Measurements from ENCODE around the gene HTR1E. TPM values are rescaled to one million over a fixed set of nuclear protein-coding genes. Genes with fewer than 3 reads are reported as not detected.
"Not testable (repeated sequence)": the region's sequence is repeated elsewhere in the genome, so short reads cannot be mapped to it uniquely, and the experiment has no call there.

Gene HTR1E
- total and polyA plus RNA-seq, 4 donors, result not detected

GRCh38 chr6:86916393-86916792 lies 20.9 kb upstream of the HTR1E start:
- no peak for ATAC-seq (ENCODE audit: insufficient read depth, low FRiP score)
- Histone ChIP-seq H3K36me3 (ENCODE audit: control insufficient read depth in 4 of 4, insufficient read depth in 4 of 4, low read length in 4 of 4) (no peaks in the 10 kb centered on the region), H3K9ac (ENCODE audit: insufficient read depth in 1 of 2, low read length in 2 of 2) (no peak overlapping the region), H3K4me3 (no peak overlapping the region), H3K9me3 (ENCODE audit: control insufficient read depth in 4 of 4, insufficient read depth in 3 of 4, low read length in 3 of 4) (no peaks in the 10 kb centered on the region), H3K27me3 (ENCODE audit: control insufficient read depth in 3 of 3, insufficient read depth in 3 of 3, low read length in 2 of 3) (no peaks in the 10 kb centered on the region), H3K4me1 (ENCODE audit: control insufficient read depth in 5 of 5, insufficient read depth in 5 of 5, low read length in 5 of 5) (no peaks in the 10 kb centered on the region), H3K27ac (ENCODE audit: low read depth in 1 of 2, low read length in 1 of 2) (no peak overlapping the region)
- 72 to 86% methylated on average over 2 of the region's 2 CpGs for WGBS, 2 donors
- no peak for TF ChIP-seq CTCF (IDR thresholded peaks at IDR 0.05; ENCODE audit: control extremely low read depth, extremely low read depth)
- no peak for DNase-seq

GRCh38 chr6:86927138-86927537 lies 10.2 kb upstream of the HTR1E start:
- H3K4me1 ChIP-seq (ENCODE audit: control insufficient read depth in 5 of 5, insufficient read depth in 5 of 5, low read length in 5 of 5); H3K9ac ChIP-seq (ENCODE audit: insufficient read depth in 1 of 2, low read length in 2 of 2); ATAC-seq (ENCODE audit: insufficient read depth, low FRiP score); H3K36me3 ChIP-seq (ENCODE audit: control insufficient read depth in 4 of 4, insufficient read depth in 4 of 4, low read length in 4 of 4); H3K4me3 ChIP-seq; H3K27me3 ChIP-seq (ENCODE audit: control insufficient read depth in 3 of 3, insufficient read depth in 3 of 3, low read length in 2 of 3); H3K27ac ChIP-seq (ENCODE audit: low read depth in 1 of 2, low read length in 1 of 2); DNase-seq; H3K9me3 ChIP-seq (ENCODE audit: control insufficient read depth in 4 of 4, insufficient read depth in 3 of 4, low read length in 3 of 4): not testable (repeated sequence)
- WGBS, 2 donors, result 93 to 95% methylated on average over 2 of the region's 2 CpGs

GRCh38 chr6:86927859-86928258 lies 9.5 kb upstream of the HTR1E start:
- not testable (repeated sequence) for ATAC-seq (ENCODE audit: insufficient read depth, low FRiP score); H3K36me3 ChIP-seq (ENCODE audit: control insufficient read depth in 4 of 4, insufficient read depth in 4 of 4, low read length in 4 of 4); H3K9ac ChIP-seq (ENCODE audit: insufficient read depth in 1 of 2, low read length in 2 of 2); H3K4me1 ChIP-seq (ENCODE audit: control insufficient read depth in 5 of 5, insufficient read depth in 5 of 5, low read length in 5 of 5); H3K4me3 ChIP-seq; H3K27ac ChIP-seq (ENCODE audit: low read depth in 1 of 2, low read length in 1 of 2); DNase-seq; H3K9me3 ChIP-seq (ENCODE audit: control insufficient read depth in 4 of 4, insufficient read depth in 3 of 4, low read length in 3 of 4); H3K27me3 ChIP-seq (ENCODE audit: control insufficient read depth in 3 of 3, insufficient read depth in 3 of 3, low read length in 2 of 3)
- 97% methylated on average over 11 of the region's 11 CpGs for WGBS, 2 donors

GRCh38 chr6:86934365-86934764 lies 3.0 kb upstream of the HTR1E start:
- no peaks in the 10 kb centered on the region for H3K9me3 ChIP-seq (ENCODE audit: control insufficient read depth in 4 of 4, insufficient read depth in 3 of 4, low read length in 3 of 4)
- ATAC-seq (ENCODE audit: insufficient read depth, low FRiP score), result no peak
- no peak for DNase-seq
- no peak overlapping the region for H3K9ac ChIP-seq (ENCODE audit: insufficient read depth in 1 of 2, low read length in 2 of 2)
- H3K36me3 ChIP-seq (ENCODE audit: control insufficient read depth in 4 of 4, insufficient read depth in 4 of 4, low read length in 4 of 4), result no peaks in the 10 kb centered on the region
- peaks cover 0 to 6% (median 0%) of the 10 kb centered on the region in 5 donors for H3K4me1 ChIP-seq (ENCODE audit: control insufficient read depth in 5 of 5, insufficient read depth in 5 of 5, low read length in 5 of 5)
- TF ChIP-seq CTCF (IDR thresholded peaks at IDR 0.05; ENCODE audit: control extremely low read depth, extremely low read depth), result no peak
- H3K27me3 ChIP-seq (ENCODE audit: control insufficient read depth in 3 of 3, insufficient read depth in 3 of 3, low read length in 2 of 3), result peaks cover 0 to 5% (median 5%) of the 10 kb centered on the region in 3 donors
- H3K27ac ChIP-seq (ENCODE audit: low read depth in 1 of 2, low read length in 1 of 2), result no peak overlapping the region
- H3K4me3 ChIP-seq, result no peak overlapping the region
- WGBS, 2 donors, result 82 to 100% methylated on average over 1 of the region's 1 CpG

GRCh38 chr6:86936834-86937218 lies 502 bp upstream of the HTR1E start:
- TF ChIP-seq CTCF (IDR thresholded peaks at IDR 0.05; ENCODE audit: control extremely low read depth, extremely low read depth), result no peak
- WGBS, 2 donors, result 5 to 6% methylated on average over 12 of the region's 12 CpGs
- H3K4me1 ChIP-seq (ENCODE audit: control insufficient read depth in 5 of 5, insufficient read depth in 5 of 5, low read length in 5 of 5), result peaks cover 0 to 6% (median 0%) of the 10 kb centered on the region in 5 donors
- peak overlapping the region in 1 of 2 donors; percentile 76 for H3K9ac ChIP-seq (ENCODE audit: insufficient read depth in 1 of 2, low read length in 2 of 2)
- H3K9me3 ChIP-seq (ENCODE audit: control insufficient read depth in 4 of 4, insufficient read depth in 3 of 4, low read length in 3 of 4), result no peaks in the 10 kb centered on the region
- peaks cover 0 to 5% (median 5%) of the 10 kb centered on the region in 3 donors for H3K27me3 ChIP-seq (ENCODE audit: control insufficient read depth in 3 of 3, insufficient read depth in 3 of 3, low read length in 2 of 3)
- ATAC-seq (ENCODE audit: insufficient read depth, low FRiP score) (no peak), DNase-seq (no peak)
- H3K27ac ChIP-seq (ENCODE audit: low read depth in 1 of 2, low read length in 1 of 2), result no peak overlapping the region
- H3K4me3 ChIP-seq, result no peak overlapping the region
- H3K36me3 ChIP-seq (ENCODE audit: control insufficient read depth in 4 of 4, insufficient read depth in 4 of 4, low read length in 4 of 4), result no peaks in the 10 kb centered on the region

All from lung (tissue), 12 donors.